ENCODE results near the gene LZIC. TPM values are rescaled to one million over a fixed set of nuclear protein-coding genes. Genes with fewer than 3 reads are reported as not detected.

Gene LZIC
- total RNA-seq, 1 donor from 2014 or later, result 33.6 TPM

DNA sequence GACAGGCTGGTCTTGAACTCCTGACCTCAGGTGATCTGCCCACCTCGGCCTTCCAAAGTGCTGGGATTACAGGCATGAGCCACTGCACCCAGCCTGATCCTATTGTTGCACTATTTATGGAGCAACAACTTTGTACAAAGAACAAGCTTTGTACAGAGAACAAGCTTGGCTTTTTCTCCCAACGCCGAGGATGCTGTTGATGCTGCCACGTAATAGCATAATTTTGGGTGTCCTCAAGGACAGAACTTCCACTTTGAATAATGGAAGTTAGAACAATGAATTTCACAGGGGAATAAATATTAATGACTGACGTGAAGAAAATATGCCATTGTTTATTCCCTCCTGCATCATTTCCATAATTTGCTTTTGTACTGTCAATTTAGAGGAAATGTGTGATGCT is 41.1 kb upstream of the LZIC start:
- no peaks in the 10 kb centered on the region for H3K27me3 ChIP-seq (ENCODE audit: control insufficient read depth, insufficient read depth, low read length)
- no peak for DNase-seq (ENCODE audit: low read depth)
- H3K4me3 ChIP-seq (ENCODE audit: low read depth, low read length), result no peak overlapping the region
- TF ChIP-seq CTCF (IDR thresholded peaks at IDR 0.05; ENCODE audit: insufficient read depth, low read length, poor library complexity, severe bottlenecking), result no peak
- H3K36me3 ChIP-seq (ENCODE audit: control insufficient read depth, insufficient read depth, low read length), result no peaks in the 10 kb centered on the region

DNA sequence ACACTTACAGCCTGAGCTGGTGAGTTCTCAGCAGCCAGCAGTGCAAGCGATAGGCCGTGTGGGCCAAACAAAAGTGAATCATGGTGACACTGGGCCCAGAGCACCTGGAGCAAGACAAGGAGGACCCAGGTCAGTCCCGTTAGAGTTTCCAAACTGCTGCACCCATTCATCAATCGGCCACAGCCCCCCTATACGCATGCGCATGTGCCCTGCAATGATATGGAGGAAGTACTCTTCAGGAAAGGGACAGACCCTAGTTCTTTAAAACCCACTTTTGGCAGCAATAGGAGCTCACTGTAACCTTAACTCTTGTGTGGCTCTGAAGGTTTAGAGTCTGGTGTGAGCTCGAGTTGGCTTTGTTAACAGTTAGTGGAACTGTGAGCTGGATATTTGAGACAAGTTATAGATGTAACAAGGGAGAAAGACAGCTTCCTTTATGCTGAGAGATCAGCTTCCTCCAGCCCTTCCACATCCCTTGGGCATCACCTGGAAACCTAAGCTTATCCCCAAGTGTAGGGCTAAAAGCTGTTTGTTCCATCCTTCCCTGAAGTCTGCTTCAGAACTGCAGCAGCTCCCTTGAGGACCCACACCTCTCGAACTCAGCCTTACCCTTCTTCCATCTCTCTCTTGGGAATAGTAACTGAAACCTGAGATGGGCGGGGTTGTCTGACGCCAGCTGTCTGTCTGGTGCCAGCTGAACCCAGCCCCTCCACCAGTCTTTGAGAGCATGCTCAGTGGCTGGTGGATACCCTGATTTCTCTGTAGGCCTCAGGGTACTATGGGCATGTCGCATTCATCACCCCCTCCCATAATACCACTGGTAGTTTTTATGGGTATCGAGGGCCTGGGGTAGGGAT is 17.7 kb upstream of the LZIC start:
- no peak for TF ChIP-seq CTCF (IDR thresholded peaks at IDR 0.05; ENCODE audit: insufficient read depth, low read length, poor library complexity, severe bottlenecking)
- no peak overlapping the region for H3K4me3 ChIP-seq (ENCODE audit: low read depth, low read length)
- no peaks in the 10 kb centered on the region for H3K36me3 ChIP-seq (ENCODE audit: control insufficient read depth, insufficient read depth, low read length)
- no peaks in the 10 kb centered on the region for H3K27me3 ChIP-seq (ENCODE audit: control insufficient read depth, insufficient read depth, low read length)
- DNase-seq (ENCODE audit: low read depth), result no peak

- H3K27me3 ChIP-seq (ENCODE audit: control insufficient read depth, insufficient read depth, low read length), result no peaks in the 10 kb centered on the region
- DNase-seq (ENCODE audit: low read depth), result no peak
- no peak for TF ChIP-seq CTCF (IDR thresholded peaks at IDR 0.05; ENCODE audit: insufficient read depth, low read length, poor library complexity, severe bottlenecking)
- no peak overlapping the region for H3K4me3 ChIP-seq (ENCODE audit: low read depth, low read length)
- H3K36me3 ChIP-seq (ENCODE audit: control insufficient read depth, insufficient read depth, low read length), result no peaks in the 10 kb centered on the region
These were observed 16.8 kb upstream of the LZIC start for GRCh38 chr1:9960011-9960410.

DNA sequence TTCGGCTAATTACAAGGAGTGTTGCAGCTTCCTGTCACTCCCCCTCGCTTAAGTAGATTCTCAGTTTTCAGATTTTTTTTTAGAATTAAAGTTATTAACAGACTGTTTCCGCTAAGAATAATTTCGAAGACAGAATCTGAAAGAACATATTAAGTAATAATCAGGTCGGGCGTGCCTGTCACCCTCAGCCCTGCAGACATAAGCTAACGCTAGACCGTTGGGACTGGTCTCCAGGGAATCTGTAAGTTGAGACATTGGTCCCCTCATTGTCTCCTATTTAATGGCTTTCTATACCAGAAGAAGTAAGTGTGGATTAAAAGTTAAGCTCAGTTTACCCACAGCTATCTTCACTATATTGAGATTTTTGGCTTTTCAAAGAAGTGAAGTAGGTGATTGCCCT is 14.5 kb upstream of the LZIC start:
- DNase-seq (ENCODE audit: low read depth), result no peak
- no peak overlapping the region for H3K4me3 ChIP-seq (ENCODE audit: low read depth, low read length)
- TF ChIP-seq CTCF (IDR thresholded peaks at IDR 0.05; ENCODE audit: insufficient read depth, low read length, poor library complexity, severe bottlenecking), result no peak
- H3K36me3 ChIP-seq (ENCODE audit: control insufficient read depth, insufficient read depth, low read length), result no peaks in the 10 kb centered on the region
- H3K27me3 ChIP-seq (ENCODE audit: control insufficient read depth, insufficient read depth, low read length), result no peaks in the 10 kb centered on the region

GRCh38 chr1:9946315-9946714 is 3.1 kb upstream of the LZIC start:
- Histone ChIP-seq H3K27me3 (ENCODE audit: control insufficient read depth, insufficient read depth, low read length) (no peaks in the 10 kb centered on the region), H3K4me3 (ENCODE audit: low read depth, low read length) (no peak overlapping the region), H3K36me3 (ENCODE audit: control insufficient read depth, insufficient read depth, low read length) (no peaks in the 10 kb centered on the region)
- no peak for TF ChIP-seq CTCF (IDR thresholded peaks at IDR 0.05; ENCODE audit: insufficient read depth, low read length, poor library complexity, severe bottlenecking)
- DNase-seq (ENCODE audit: low read depth), result no peak
